HG03439 (cell line): ENCODE results near the gene HDGF.
A peak's percentile ranks its signal among the peaks of the same experiment; 100 is the strongest.

Source experiments
- ATAC-seq: cut with Tn5 transposase; IDR thresholded peaks from one replicate; pipeline ENCODE4 v1.9.1; 2021; ENCODE audit warnings: mild to moderate bottlenecking, moderate library complexity; ENCODE audit not compliant: unreplicated experiment

Gene HDGF

GRCh38 chr1:156727492-156727891 lies 24.0 kb downstream of the HDGF start:
- ATAC-seq: no peak

- ATAC-seq: no peak
Observed at GRCh38 chr1:156726549-156727226, 24.8 kb downstream of the HDGF start.

- peak; percentile 34 for ATAC-seq
Observed at GRCh38 chr1:156725683-156726280, 25.7 kb downstream of the HDGF start.

GRCh38 chr1:156721535-156721934 lies 29.9 kb downstream of the HDGF start:
- no peak for ATAC-seq

GRCh38 chr1:156721131-156721530 lies 30.3 kb downstream of the HDGF start:
- ATAC-seq: no peak

GRCh38 chr1:156717351-156717750 lies 34.1 kb downstream of the HDGF start:
- no peak for ATAC-seq

- ATAC-seq: no peak
Observed at GRCh38 chr1:156714830-156715229, 36.6 kb downstream of the HDGF start.

GRCh38 chr1:156712626-156713025 lies 38.8 kb downstream of the HDGF start:
- no peak for ATAC-seq

GRCh38 chr1:156711011-156711817 lies 40.3 kb downstream of the HDGF start:
- ATAC-seq: no peak

- no peak for ATAC-seq
Observed at GRCh38 chr1:156709757-156710489, 41.6 kb downstream of the HDGF start.

- ATAC-seq: no peak
Observed at GRCh38 chr1:156709031-156709430, 42.4 kb downstream of the HDGF start.

- ATAC-seq: no peak
Observed at GRCh38 chr1:156708218-156708661, 43.2 kb downstream of the HDGF start.

- ATAC-seq: no peak
Observed at GRCh38 chr1:156707417-156708217, 43.9 kb downstream of the HDGF start.

- no peak for ATAC-seq
Observed at GRCh38 chr1:156706657-156707416, 44.6 kb downstream of the HDGF start.

GRCh38 chr1:156705918-156706656 lies 45.4 kb downstream of the HDGF start:
- ATAC-seq: no peak

GRCh38 chr1:156705321-156705917 lies 46.1 kb downstream of the HDGF start, which contains the start of gene CRABP2:
TSS of gene CRABP2 (minus strand) at chr1:156705583. CDS start at chr1:156705446, 137 bp downstream.
- ATAC-seq: no peak

- ATAC-seq: no peak
Observed at GRCh38 chr1:156704930-156705320, 46.5 kb downstream of the HDGF start.

- ATAC-seq: no peak
Observed at GRCh38 chr1:156704166-156704711, 47.2 kb downstream of the HDGF start.
